Mammary microvascular endothelial cell (primary cell): ENCODE measurements around the gene CKAP5. TPM values are rescaled to one million over a fixed set of nuclear protein-coding genes. Genes with fewer than 3 reads are reported as not detected.

Source experiments
- total RNA-seq: library from RNA; depleted of rRNA; stranded (reverse); fragments of >200 nt; gene quantifications from 2 replicates; pipeline ENCODE4 v1.2.3, GENCODE V29; 2015

The CKAP5 gene
- total RNA-seq = 67.6 and 68.1 TPM in 2 replicates

DNA sequence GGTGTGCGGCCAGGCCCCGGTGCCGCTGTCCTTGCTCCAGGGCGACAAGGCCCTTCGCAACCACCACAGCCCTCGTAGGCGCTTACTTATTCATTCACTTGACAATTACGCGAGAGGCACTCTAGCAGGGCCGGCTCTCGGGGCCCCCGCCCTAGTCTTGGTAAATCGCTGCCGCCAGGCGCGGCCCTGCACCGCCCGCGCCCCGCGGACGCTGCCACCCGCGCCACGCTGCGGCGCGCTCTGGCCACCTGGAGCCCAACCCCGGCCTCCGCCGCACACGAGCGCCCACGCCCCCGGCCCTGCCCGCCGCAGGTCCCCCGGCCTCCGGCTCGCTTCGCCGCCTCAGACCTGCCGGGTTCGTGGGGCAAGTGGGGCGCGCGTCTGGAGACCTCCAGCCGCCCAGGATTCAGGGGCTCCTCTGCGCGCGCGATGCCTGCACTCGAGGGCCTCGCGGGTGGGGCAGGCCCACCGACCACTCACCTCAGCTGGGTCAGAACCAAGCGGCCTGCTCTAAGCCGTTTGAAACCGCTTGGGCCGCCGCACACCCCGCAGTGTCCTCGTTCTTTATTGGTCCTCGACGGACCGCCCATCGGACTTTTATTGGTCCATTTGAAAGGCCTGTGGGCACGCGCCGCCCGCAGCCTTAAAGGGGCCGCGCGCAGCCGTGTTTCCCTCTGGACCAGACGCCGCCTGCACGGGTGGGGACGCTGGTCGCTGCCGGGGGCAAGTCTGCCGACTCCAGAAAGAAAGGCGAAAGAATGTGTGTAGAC lies at the start of gene CKAP5:
Gene CKAP5, minus strand, starts transcription at position 541 of the 770 bp plus-strand sequence. CDS start 25,049 bp downstream, outside the sequence.

DNA sequence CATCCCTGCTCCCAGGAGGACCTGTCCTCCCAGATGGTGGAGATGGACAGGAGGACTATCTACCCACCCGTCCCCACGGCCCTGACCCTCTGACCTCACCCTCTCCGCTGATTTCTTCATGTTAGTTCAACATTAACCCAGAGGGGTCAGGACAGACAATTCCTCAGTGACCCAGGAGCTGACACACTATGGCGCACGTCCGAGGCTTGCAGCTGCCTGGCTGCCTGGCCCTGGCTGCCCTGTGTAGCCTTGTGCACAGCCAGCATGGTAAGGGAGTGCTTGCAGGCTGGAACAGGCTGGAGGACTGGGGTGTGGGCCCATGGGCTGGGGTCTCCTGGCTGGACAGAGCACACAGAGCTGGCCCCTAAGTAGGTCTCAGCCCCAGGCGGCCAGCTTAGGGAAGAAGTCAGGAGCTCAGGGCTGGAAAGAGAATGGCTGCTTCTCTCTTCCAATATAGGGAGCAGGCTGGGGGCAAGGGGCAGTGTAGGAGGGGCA lies 127.0 kb downstream of the CKAP5 start, which contains the start of gene F2:
Gene F2, plus strand, starts transcription at position 166 of the 495 bp plus-strand sequence. Its CDS starts 23 bp downstream, at position 189.

DNA sequence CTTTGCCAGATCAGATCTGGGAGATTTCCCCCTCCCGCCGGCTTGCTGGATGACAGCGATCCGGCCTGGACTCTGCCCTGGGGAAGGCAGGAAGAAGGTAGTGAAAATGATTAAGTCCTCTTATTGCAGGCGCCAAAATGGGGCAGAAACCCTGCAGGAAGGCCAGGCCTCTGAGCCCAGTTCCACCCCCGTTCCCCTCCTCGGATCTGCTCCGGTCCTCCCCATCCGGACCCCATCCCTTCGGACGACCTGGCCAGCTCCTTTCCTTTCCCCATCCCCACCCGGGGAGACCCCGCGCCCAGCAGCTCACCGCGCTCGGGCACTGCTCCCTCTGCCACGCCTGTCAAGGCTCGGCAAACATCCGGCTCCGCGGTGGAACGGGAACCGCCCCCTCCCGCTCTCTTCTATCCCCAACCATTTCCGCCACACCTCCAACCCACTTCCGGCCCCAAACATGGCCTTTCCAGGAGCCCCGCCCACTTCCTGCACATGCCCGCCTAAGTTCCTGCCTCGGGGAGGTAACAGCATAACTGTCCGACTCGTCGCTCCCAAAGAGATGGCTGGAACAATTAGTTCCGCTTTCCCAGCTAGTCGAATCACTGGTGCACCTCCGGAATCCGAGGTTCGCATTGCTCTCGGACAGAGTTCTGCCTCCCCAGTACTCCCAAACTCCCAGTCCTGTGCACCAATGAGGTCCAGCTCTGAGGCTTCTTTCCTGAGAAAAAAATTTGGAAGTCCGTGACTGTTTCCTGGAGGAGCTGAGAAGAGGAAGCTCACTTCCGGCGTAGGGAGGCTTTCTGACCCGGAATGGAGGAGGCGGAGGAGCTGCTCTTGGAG lies 145.6 kb downstream of the CKAP5 start, which contains the start of the genes ARHGAP1 and ZNF408:
Gene ARHGAP1, minus strand, starts transcription at position 379 of the 837 bp plus-strand sequence. CDS start 4,512 bp downstream, outside the sequence.
Gene ZNF408, plus strand, starts transcription at position 791 of the 837 bp plus-strand sequence. Its CDS starts 17 bp downstream, at position 808.

Other genes with a start within 250 kb of the CKAP5 start
- 3.7 and 4.0 TPM in 2 replicates for gene HARBI1, start 229.1 kb downstream of the CKAP5 start, total RNA-seq
- 82.8 and 91.6 TPM in 2 replicates for gene ATG13, start 228.7 kb downstream of the CKAP5 start, total RNA-seq
- gene ARHGAP1, start 145.7 kb downstream of the CKAP5 start, total RNA-seq = 41.7 and 49.2 TPM in 2 replicates
- 7.8 and 11.9 TPM in 2 replicates for gene ZNF408, start 145.2 kb downstream of the CKAP5 start, total RNA-seq
- gene F2, start 127.1 kb downstream of the CKAP5 start, total RNA-seq = 0.10 TPM in 1 of 2 replicates, not detected in the other
- 0.05 and 0.13 TPM in 2 replicates for gene LRP4, start 72.3 kb upstream of the CKAP5 start, total RNA-seq
- gene CSTPP1, start 90.5 kb upstream of the CKAP5 start, total RNA-seq = 17.3 and 22.5 TPM in 2 replicates